KMS-11 (cell line): ENCODE measurements around the gene POLA1.

Experiments used
- H2AFZ ChIP-seq: fragments of 200-600 bp; sonication (generic); 2 replicates; pipeline ENCODE4 v1.6.1; 2016; ENCODE audit warnings: antibody characterized with exemption, mixed run types, low read depth
- H3K27ac ChIP-seq: fragments of 200-600 bp; sonication (generic); 2 replicates; pipeline ENCODE4 v1.6.1; 2016; ENCODE audit warnings: mild to moderate bottlenecking, mixed run types
- H3K27me3 ChIP-seq: fragments of 200-600 bp; sonication (generic); 2 replicates; pipeline ENCODE4 v1.6.1; 2017; ENCODE audit warnings: mild to moderate bottlenecking, low read depth, mixed run types, moderate library complexity; ENCODE audit not compliant: insufficient read depth
- H3K36me3 ChIP-seq: fragments of 200-600 bp; sonication (generic); 2 replicates; pipeline ENCODE4 v1.6.1; 2017; ENCODE audit warnings: mild to moderate bottlenecking, mixed run types; ENCODE audit not compliant: insufficient read depth
- H3K4me1 ChIP-seq: fragments of 200-600 bp; sonication (generic); 2 replicates; pipeline ENCODE4 v1.6.1; 2016; ENCODE audit warnings: mild to moderate bottlenecking, low read depth, mixed run types; ENCODE audit not compliant: poor library complexity, severe bottlenecking
- H3K4me2 ChIP-seq: fragments of 200-600 bp; sonication (generic); 2 replicates; pipeline ENCODE4 v1.7.0; 2016; ENCODE audit warnings: mild to moderate bottlenecking, mixed run types
- H3K4me3 ChIP-seq: fragments of 200-600 bp; sonication (generic); IDR thresholded peaks from 2 replicates; pipeline ENCODE4 v1.6.1; 2017; ENCODE audit warnings: low read depth, low read length, mixed read lengths; ENCODE audit not compliant: insufficient read depth
- H3K79me2 ChIP-seq: fragments of 200-600 bp; sonication (generic); 2 replicates; pipeline ENCODE4 v1.6.1; 2016; ENCODE audit warnings: low read depth, mixed run types; ENCODE audit not compliant: insufficient read depth
- H3K9ac ChIP-seq: fragments of 200-600 bp; sonication (generic); 2 replicates; pipeline ENCODE4 v1.6.1; 2016; ENCODE audit warnings: mild to moderate bottlenecking, mixed run types
- H4K20me1 ChIP-seq: fragments of 200-600 bp; sonication (generic); 2 replicates; pipeline ENCODE4 v1.6.1; 2016; ENCODE audit warnings: mild to moderate bottlenecking, mixed run types; ENCODE audit not compliant: insufficient read depth
- CTCF ChIP-seq: fragments of 200-600 bp; sonication (generic); conservative IDR thresholded peaks from 2 replicates; pipeline ENCODE4 v1.6.1; 2017; ENCODE audit warnings: low read depth, mild to moderate bottlenecking, antibody characterized with exemption, low read length, moderate library complexity, mixed read lengths

POLA1 gene

GRCh38 chrX:25026576-25026975 is 332.9 kb downstream of the POLA1 start:
- H3K4me2 ChIP-seq = no peak overlapping the region
- no peak overlapping the region for H3K4me3 ChIP-seq
- H3K27ac ChIP-seq = no peak overlapping the region
- H3K27me3 ChIP-seq = no peaks in the 10 kb centered on the region
- H2AFZ ChIP-seq = no peak overlapping the region
- no peaks in the 10 kb centered on the region for H4K20me1 ChIP-seq
- H3K9ac ChIP-seq = no peak overlapping the region
- no peaks in the 10 kb centered on the region for H3K36me3 ChIP-seq
- H3K4me1 ChIP-seq = no peaks in the 10 kb centered on the region
- TF ChIP-seq CTCF = no peak
- H3K79me2 ChIP-seq = no peaks in the 10 kb centered on the region

- no peaks in the 10 kb centered on the region for H3K27me3 ChIP-seq
- H3K4me1 ChIP-seq = no peaks in the 10 kb centered on the region
- no peak for TF ChIP-seq CTCF
- no peak overlapping the region for H3K27ac ChIP-seq
- no peaks in the 10 kb centered on the region for H3K79me2 ChIP-seq
- H4K20me1 ChIP-seq = no peaks in the 10 kb centered on the region
- no peak overlapping the region for H2AFZ ChIP-seq
- no peak overlapping the region for H3K4me2 ChIP-seq
- no peak overlapping the region for H3K4me3 ChIP-seq
- no peak overlapping the region for H3K9ac ChIP-seq
- H3K36me3 ChIP-seq = no peaks in the 10 kb centered on the region
Observed at GRCh38 chrX:25028726-25029125, 335.0 kb downstream of the POLA1 start.

DNA sequence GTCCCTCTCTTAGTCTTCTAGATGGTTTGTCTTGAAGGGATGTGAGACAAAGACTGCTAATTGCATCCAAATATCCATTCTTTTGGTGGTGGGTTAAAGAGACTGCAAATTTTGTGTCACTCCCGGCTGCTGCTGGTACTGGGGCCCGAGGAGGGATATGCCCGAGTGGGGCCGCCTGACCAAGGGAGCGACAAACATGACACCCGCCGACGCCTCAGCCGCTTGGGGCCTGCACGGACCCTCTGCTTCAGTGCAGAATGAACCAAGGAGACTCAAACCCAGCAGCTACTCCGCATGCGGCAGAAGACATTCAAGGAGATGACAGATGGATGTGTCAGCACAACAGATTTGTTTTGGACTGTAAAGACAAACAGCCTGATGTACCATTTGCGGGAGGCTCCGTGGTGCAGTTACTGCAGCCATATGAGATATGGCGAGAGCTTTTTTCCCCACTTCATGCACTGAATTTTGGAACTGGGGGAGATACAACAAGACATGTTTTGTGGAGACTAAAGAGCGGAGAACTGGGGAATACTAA is 335.6 kb downstream of the POLA1 start:
- Histone ChIP-seq H3K9ac (no peak overlapping the region), H3K27ac (no peak overlapping the region), H3K27me3 (no peaks in the 10 kb centered on the region), H3K36me3 (no peaks in the 10 kb centered on the region), H2AFZ (no peak overlapping the region), H3K4me1 (no peaks in the 10 kb centered on the region), H4K20me1 (no peaks in the 10 kb centered on the region), H3K4me3 (no peak overlapping the region), H3K4me2 (no peak overlapping the region), H3K79me2 (no peaks in the 10 kb centered on the region)
- no peak for TF ChIP-seq CTCF

DNA sequence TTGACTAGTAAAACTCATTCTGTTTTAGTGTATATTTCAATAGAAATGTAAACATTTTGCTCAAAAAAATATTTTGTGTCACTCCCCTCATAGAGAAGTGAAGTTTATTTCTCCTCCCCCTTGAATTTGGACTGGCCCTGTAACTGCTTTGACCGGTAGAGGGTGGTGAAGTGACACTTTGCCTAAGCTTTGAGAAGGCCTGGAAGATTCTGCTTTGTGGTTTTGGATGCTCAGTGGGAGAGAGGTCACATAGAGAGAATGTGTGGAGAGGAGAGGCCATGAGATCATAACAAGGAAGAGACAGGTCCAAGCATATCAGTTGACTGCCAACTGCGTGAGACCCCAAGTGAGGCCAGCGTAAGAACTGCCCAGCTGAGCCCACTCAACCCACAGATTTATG is 341.2 kb downstream of the POLA1 start:
- Histone ChIP-seq H3K4me3 (no peak overlapping the region), H2AFZ (no peak overlapping the region), H3K27me3 (no peaks in the 10 kb centered on the region), H4K20me1 (no peaks in the 10 kb centered on the region), H3K4me1 (no peaks in the 10 kb centered on the region), H3K36me3 (no peaks in the 10 kb centered on the region), H3K9ac (no peak overlapping the region), H3K4me2 (no peak overlapping the region), H3K79me2 (no peaks in the 10 kb centered on the region), H3K27ac (no peak overlapping the region)
- TF ChIP-seq CTCF = no peak
